T-helper 2 cell treated with Interferon-gamma antibody and Interleukin-4, amounts not matched to agents 5 μg/mL and 100 μg/mL, for 36 hours (primary cell): Measurements from ENCODE around the gene UBE2E2.

ENCODE experiments used
- DNase-seq: peaks from one replicate; pipeline ENCODE4 v3.0.0; 2021; ENCODE audit warnings: low spot score
- H3K27ac Mint-ChIP-seq: one replicate; pipeline ENCODE4 v1.8.0; 2021; ENCODE audit warnings: mild to moderate bottlenecking, mixed read lengths
- H3K27me3 Mint-ChIP-seq: one replicate; pipeline ENCODE4 v1.8.0; 2021; ENCODE audit warnings: low read depth, mixed read lengths
- H3K36me3 Mint-ChIP-seq: one replicate; pipeline ENCODE4 v1.8.0; 2021; ENCODE audit warnings: low read depth, mixed read lengths
- H3K4me1 Mint-ChIP-seq: one replicate; pipeline ENCODE4 v1.8.0; 2021; ENCODE audit warnings: low read depth, mixed read lengths
- H3K4me3 Mint-ChIP-seq: one replicate; pipeline ENCODE4 v1.8.0; 2022; ENCODE audit warnings: mild to moderate bottlenecking, moderate library complexity, mixed read lengths
- H3K9me3 Mint-ChIP-seq: one replicate; pipeline ENCODE4 v1.8.0; 2021; ENCODE audit warnings: mixed read lengths

UBE2E2 gene

GRCh38 chr3:23637339-23637738 lies 434.2 kb downstream of the UBE2E2 start:
- no peak overlapping the region for H3K4me3 Mint-ChIP-seq
- H3K27ac Mint-ChIP-seq: no peak overlapping the region
- no peaks in the 10 kb centered on the region for H3K36me3 Mint-ChIP-seq
- H3K9me3 Mint-ChIP-seq: no peaks in the 10 kb centered on the region
- H3K27me3 Mint-ChIP-seq: no peaks in the 10 kb centered on the region
- H3K4me1 Mint-ChIP-seq: no peaks in the 10 kb centered on the region
- DNase-seq: no peak

- no peaks in the 10 kb centered on the region for H3K36me3 Mint-ChIP-seq
- no peak overlapping the region for H3K27ac Mint-ChIP-seq
- no peaks in the 10 kb centered on the region for H3K4me1 Mint-ChIP-seq
- no peak overlapping the region for H3K4me3 Mint-ChIP-seq
- H3K27me3 Mint-ChIP-seq: no peaks in the 10 kb centered on the region
- no peaks in the 10 kb centered on the region for H3K9me3 Mint-ChIP-seq
- DNase-seq: no peak
Measured at GRCh38 chr3:23640471-23641146, 437.5 kb downstream of the UBE2E2 start.
